Measurements from ENCODE around the gene CAV2. TPM values are rescaled to one million over a fixed set of nuclear protein-coding genes. Genes with fewer than 3 reads are reported as not detected.

CAV2 gene
- total RNA-seq, 2 experiments from 2014 or later: not detected

GRCh38 chr7:116543664-116544063 is 44.1 kb downstream of the CAV2 start:
- Mint-ChIP-seq H3K9me3 (peaks cover 2% of the 10 kb centered on the region), H3K36me3 (ENCODE audit: low read depth) (no peaks in the 10 kb centered on the region), H3K27ac (no peak overlapping the region), H3K27me3 (ENCODE audit: low read depth) (peaks cover 21% of the 10 kb centered on the region), H3K4me1 (ENCODE audit: low read depth) (no peaks in the 10 kb centered on the region), H3K4me3 (no peak overlapping the region)
- DNase-seq: no peak
- intact Hi-C loops (cut with micrococcal nuclease): no loop called here
- CTCF ChIA-PET: interaction anchor here (0.6 to 1.4 kb wide), 2 partner anchors 17 to 155 kb away, joined by 3 to 4 read pairs; no protein-coding TSS in a partner anchor

GRCh38 chr7:116544487-116544886 is 44.9 kb downstream of the CAV2 start:
- no peak overlapping the region for H3K27ac Mint-ChIP-seq
- DNase-seq: no peak
- no peaks in the 10 kb centered on the region for H3K4me1 Mint-ChIP-seq (ENCODE audit: low read depth)
- intact Hi-C loops (cut with micrococcal nuclease): no loop called here
- CTCF ChIA-PET: no interaction called here
- no peak overlapping the region for H3K4me3 Mint-ChIP-seq
- H3K9me3 Mint-ChIP-seq: no peaks in the 10 kb centered on the region
- H3K27me3 Mint-ChIP-seq (ENCODE audit: low read depth): peaks cover 18% of the 10 kb centered on the region
- no peaks in the 10 kb centered on the region for H3K36me3 Mint-ChIP-seq (ENCODE audit: low read depth)

DNA sequence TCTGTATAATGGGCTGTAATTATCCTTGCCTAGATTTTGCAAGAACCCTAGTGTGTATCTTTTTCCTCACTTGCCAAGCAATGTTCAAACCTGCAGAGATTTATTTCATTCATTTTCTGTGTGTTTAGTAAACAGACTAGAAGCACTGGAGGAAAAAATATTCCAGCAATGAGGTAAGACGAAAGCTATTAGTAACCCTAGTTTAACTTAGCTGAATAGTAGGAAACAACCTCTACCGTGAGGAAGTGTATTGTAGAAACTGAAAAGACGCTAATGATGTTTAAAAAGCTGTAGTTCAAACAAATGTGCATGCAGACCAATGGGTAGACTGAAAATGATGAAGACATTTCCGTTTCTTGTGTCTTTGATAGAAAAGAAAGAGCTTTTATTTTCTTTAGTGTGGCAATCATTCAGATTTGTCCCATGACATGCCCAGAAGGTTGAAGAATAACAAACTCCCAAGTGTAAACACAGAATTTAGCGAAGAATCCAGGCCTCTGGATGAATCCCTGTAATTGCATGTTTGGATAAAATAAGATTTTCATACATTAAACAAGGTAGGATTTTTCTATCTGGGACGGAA is 46.0 kb downstream of the CAV2 start:
- H3K4me3 Mint-ChIP-seq: no peak overlapping the region
- H3K9me3 Mint-ChIP-seq: no peaks in the 10 kb centered on the region
- no peak for DNase-seq
- no peaks in the 10 kb centered on the region for H3K36me3 Mint-ChIP-seq (ENCODE audit: low read depth)
- CTCF ChIA-PET: interaction anchor here (1.3 kb wide), 1 partner anchor 12 kb away, joined by 3 read pairs; no protein-coding TSS in a partner anchor
- intact Hi-C loops (cut with micrococcal nuclease): no loop called here
- no peak overlapping the region for H3K27ac Mint-ChIP-seq
- H3K27me3 Mint-ChIP-seq (ENCODE audit: low read depth): peaks cover 17% of the 10 kb centered on the region
- H3K4me1 Mint-ChIP-seq (ENCODE audit: low read depth): no peaks in the 10 kb centered on the region

DNA sequence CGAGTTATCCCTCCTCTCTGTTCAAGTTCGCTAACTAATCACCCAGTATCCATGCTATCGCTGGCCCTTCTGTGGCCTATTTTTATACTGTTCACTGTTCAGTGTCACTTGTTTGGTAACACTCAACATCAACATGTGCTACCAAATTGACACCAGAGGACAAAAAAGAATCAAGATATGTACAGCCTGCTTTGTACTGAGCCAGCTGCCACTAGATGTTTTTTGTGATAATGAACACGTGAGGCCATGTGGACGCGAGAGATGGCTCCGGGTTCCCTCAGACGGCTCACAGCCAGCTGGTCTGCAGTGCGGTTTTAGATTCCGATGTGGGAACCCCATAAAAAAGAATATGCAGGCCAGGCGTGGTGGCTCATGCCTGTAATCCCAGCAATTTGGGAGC is 46.5 kb downstream of the CAV2 start:
- DNase-seq: no peak
- H3K4me1 Mint-ChIP-seq (ENCODE audit: low read depth): no peaks in the 10 kb centered on the region
- H3K4me3 Mint-ChIP-seq: no peak overlapping the region
- no peaks in the 10 kb centered on the region for H3K36me3 Mint-ChIP-seq (ENCODE audit: low read depth)
- H3K27me3 Mint-ChIP-seq (ENCODE audit: low read depth): peaks cover 15% of the 10 kb centered on the region
- CTCF ChIA-PET: interaction anchor here (1.3 kb wide), 1 partner anchor 11 kb away, joined by 3 read pairs; no protein-coding TSS in a partner anchor
- no peaks in the 10 kb centered on the region for H3K9me3 Mint-ChIP-seq
- intact Hi-C loops (cut with micrococcal nuclease): no loop called here
- no peak overlapping the region for H3K27ac Mint-ChIP-seq

- Mint-ChIP-seq H3K27me3 (ENCODE audit: low read depth) (peaks cover 12% of the 10 kb centered on the region), H3K4me3 (no peak overlapping the region), H3K4me1 (ENCODE audit: low read depth) (no peaks in the 10 kb centered on the region), H3K36me3 (ENCODE audit: low read depth) (no peaks in the 10 kb centered on the region), H3K27ac (no peak overlapping the region), H3K9me3 (no peaks in the 10 kb centered on the region)
- DNase-seq: no peak
- CTCF ChIA-PET: interaction anchor here (0.6 kb wide), 1 partner anchor 36 kb away, joined by 3 read pairs; no protein-coding TSS in a partner anchor
- intact Hi-C loops (cut with micrococcal nuclease): no loop called here
Measured at GRCh38 chr7:116546916-116547315, 47.4 kb downstream of the CAV2 start.

DNA sequence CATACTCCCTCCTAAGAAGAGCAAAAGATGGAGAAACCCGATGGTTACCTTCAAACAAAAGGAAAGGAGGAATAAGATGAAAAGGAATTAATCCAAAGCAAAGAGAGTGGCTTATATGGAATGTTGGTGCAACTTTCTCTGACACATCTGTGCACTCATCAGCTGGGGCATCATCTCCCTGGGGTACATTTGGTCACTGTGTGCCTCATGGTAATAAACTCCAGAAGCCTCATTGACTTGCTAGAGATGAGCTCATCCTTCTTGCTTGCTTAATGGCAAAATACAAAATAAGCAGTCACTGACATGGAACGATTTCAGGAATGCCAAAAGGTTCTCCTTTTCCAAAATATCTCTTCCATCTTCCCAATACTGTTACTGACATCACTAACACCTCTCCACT is 47.8 kb downstream of the CAV2 start:
- intact Hi-C loops (cut with micrococcal nuclease): no loop called here
- no peak for DNase-seq
- CTCF ChIA-PET: interaction anchor here (0.6 kb wide), 1 partner anchor 36 kb away, joined by 3 read pairs; no protein-coding TSS in a partner anchor

GRCh38 chr7:116548506-116548905 is 49.0 kb downstream of the CAV2 start:
- Mint-ChIP-seq H3K27me3 (ENCODE audit: low read depth) (peaks cover 13% of the 10 kb centered on the region), H3K4me3 (no peak overlapping the region), H3K27ac (no peak overlapping the region), H3K4me1 (ENCODE audit: low read depth) (no peaks in the 10 kb centered on the region), H3K36me3 (ENCODE audit: low read depth) (no peaks in the 10 kb centered on the region), H3K9me3 (no peaks in the 10 kb centered on the region)
- DNase-seq: no peak
- CTCF ChIA-PET: no interaction called here
- intact Hi-C loops (cut with micrococcal nuclease): no loop called here

More for the DNA sequence above, 47.8 kb downstream of the CAV2 start:
- no peak overlapping the region for H3K27ac Mint-ChIP-seq
- no peaks in the 10 kb centered on the region for H3K4me1 Mint-ChIP-seq (ENCODE audit: low read depth)
- peaks cover 13% of the 10 kb centered on the region for H3K27me3 Mint-ChIP-seq (ENCODE audit: low read depth)
- no peak overlapping the region for H3K4me3 Mint-ChIP-seq
- no peaks in the 10 kb centered on the region for H3K9me3 Mint-ChIP-seq
- H3K36me3 Mint-ChIP-seq (ENCODE audit: low read depth): no peaks in the 10 kb centered on the region

GRCh38 chr7:116549370-116549769 is 49.8 kb downstream of the CAV2 start:
- Mint-ChIP-seq H3K36me3 (ENCODE audit: low read depth) (no peaks in the 10 kb centered on the region), H3K27ac (no peak overlapping the region), H3K4me3 (no peak overlapping the region), H3K27me3 (ENCODE audit: low read depth) (peaks cover 15% of the 10 kb centered on the region), H3K4me1 (ENCODE audit: low read depth) (no peaks in the 10 kb centered on the region), H3K9me3 (no peaks in the 10 kb centered on the region)
- DNase-seq: no peak
- CTCF ChIA-PET: no interaction called here
- intact Hi-C loops (cut with micrococcal nuclease): no loop called here

GRCh38 chr7:116551692-116552091 is 52.2 kb downstream of the CAV2 start:
- DNase-seq: no peak
- H3K27me3 Mint-ChIP-seq (ENCODE audit: low read depth): peaks cover 22% of the 10 kb centered on the region
- CTCF ChIA-PET: interaction anchor here (0.7 to 0.9 kb wide), 2 partner anchors 15 to 26 kb away, joined by 3 read pairs; no protein-coding TSS in a partner anchor

DNA sequence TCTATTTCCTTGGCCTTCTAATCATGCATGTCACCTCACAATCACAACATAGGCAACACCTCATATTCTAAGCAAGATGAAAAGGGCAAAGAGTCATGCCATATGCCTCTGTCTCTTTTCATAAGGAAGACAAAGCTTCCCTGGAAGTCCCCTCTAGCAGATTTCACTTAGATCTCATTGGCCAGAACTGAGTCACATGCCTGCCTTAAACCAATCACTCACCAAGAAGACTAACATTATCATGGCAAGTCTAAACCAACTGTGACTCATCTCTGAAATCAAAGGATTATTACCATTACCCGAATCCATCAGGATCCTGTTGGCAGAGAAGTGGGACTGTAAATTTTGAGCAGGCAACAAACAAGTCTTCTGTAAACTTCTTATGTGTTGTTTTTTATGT is 53.1 kb downstream of the CAV2 start:
- Mint-ChIP-seq H3K9me3 (no peaks in the 10 kb centered on the region), H3K4me3 (no peak overlapping the region)
- no peak for DNase-seq

More at GRCh38 chr7:116551692-116552091, 52.2 kb downstream of the CAV2 start:
- Mint-ChIP-seq H3K4me1 (ENCODE audit: low read depth) (no peaks in the 10 kb centered on the region), H3K36me3 (ENCODE audit: low read depth) (no peaks in the 10 kb centered on the region), H3K4me3 (no peak overlapping the region), H3K9me3 (no peaks in the 10 kb centered on the region), H3K27ac (no peak overlapping the region)
- intact Hi-C loops (cut with micrococcal nuclease): no loop called here

GRCh38 chr7:116553168-116553964 is 53.8 kb downstream of the CAV2 start:
- Mint-ChIP-seq H3K4me1 (ENCODE audit: low read depth) (no peaks in the 10 kb centered on the region), H3K4me3 (no peak overlapping the region), H3K27ac (no peak overlapping the region), H3K9me3 (no peaks in the 10 kb centered on the region), H3K36me3 (ENCODE audit: low read depth) (no peaks in the 10 kb centered on the region), H3K27me3 (ENCODE audit: low read depth) (peaks cover 29% of the 10 kb centered on the region)
- intact Hi-C loops (cut with micrococcal nuclease): no loop called here
- DNase-seq: no peak
- CTCF ChIA-PET: interaction anchor here (1.5 kb wide), 1 partner anchor 27 kb away, joined by 3 read pairs; no protein-coding TSS in a partner anchor

More for the DNA sequence above, 53.1 kb downstream of the CAV2 start:
- no peak overlapping the region for H3K27ac Mint-ChIP-seq
- H3K4me1 Mint-ChIP-seq (ENCODE audit: low read depth): no peaks in the 10 kb centered on the region
- no peaks in the 10 kb centered on the region for H3K36me3 Mint-ChIP-seq (ENCODE audit: low read depth)
- intact Hi-C loops (cut with micrococcal nuclease): no loop called here
- peaks cover 24% of the 10 kb centered on the region for H3K27me3 Mint-ChIP-seq (ENCODE audit: low read depth)
- CTCF ChIA-PET: interaction anchor here (0.9 kb wide), 1 partner anchor 26 kb away, joined by 3 read pairs; no protein-coding TSS in a partner anchor

- intact Hi-C loops (cut with micrococcal nuclease): no loop called here
- no peaks in the 10 kb centered on the region for H3K36me3 Mint-ChIP-seq (ENCODE audit: low read depth)
- peaks cover 34% of the 10 kb centered on the region for H3K27me3 Mint-ChIP-seq (ENCODE audit: low read depth)
- H3K9me3 Mint-ChIP-seq: no peaks in the 10 kb centered on the region
- no peak for DNase-seq
- no peak overlapping the region for H3K27ac Mint-ChIP-seq
- no peaks in the 10 kb centered on the region for H3K4me1 Mint-ChIP-seq (ENCODE audit: low read depth)
- CTCF ChIA-PET: interaction anchor here (0.6 to 1.5 kb wide), 2 partner anchors 28 to 51 kb away, joined by 3 read pairs; no protein-coding TSS in a partner anchor
- no peak overlapping the region for H3K4me3 Mint-ChIP-seq
Measured at GRCh38 chr7:116554436-116554835, 54.9 kb downstream of the CAV2 start.

Data from activated naive CD4-positive, alpha-beta T cell treated with anti-CD3 and anti-CD28 coated beads for 36 hours (primary cell).